WERI-Rb-1 (cell line): ENCODE data around the gene FKBP4.

Experiments
- DNase-seq: peaks from one replicate; pipeline ENCODE4 v3.0.0-alpha.2; 2020
- H3K27ac ChIP-seq: fragments of 250-450 bp; sonication (Bioruptor Pico); 2 replicates; pipeline ENCODE4 v1.5.1; 2020; ENCODE audit warnings: mild to moderate bottlenecking, moderate library complexity
- H3K27me3 ChIP-seq: fragments of 250-450 bp; sonication (Bioruptor Pico); 2 replicates; pipeline ENCODE4 v1.5.1; 2021; ENCODE audit warnings: mild to moderate bottlenecking, low read depth, moderate library complexity; ENCODE audit not compliant: insufficient read depth, severe bottlenecking
- H3K36me3 ChIP-seq: fragments of 250-450 bp; sonication (Bioruptor Pico); 2 replicates; pipeline ENCODE4 v1.5.1; 2020; ENCODE audit warnings: mild to moderate bottlenecking, moderate library complexity
- H3K4me3 ChIP-seq: 2 replicates; pipeline ENCODE4 v1.5.1; 2011; ENCODE audit warnings: low read depth, mild to moderate bottlenecking, control low read depth, low read length
- H3K9me3 ChIP-seq: fragments of 250-450 bp; sonication (Bioruptor Pico); 2 replicates; pipeline ENCODE4 v1.5.1; 2021; ENCODE audit warnings: mild to moderate bottlenecking, moderate library complexity; ENCODE audit not compliant: severe bottlenecking
- CTCF ChIP-seq: IDR thresholded peaks from 2 replicates; pipeline ENCODE4 v1.5.1; 2011; ENCODE audit warnings: low read depth, mild to moderate bottlenecking, control low read depth, inconsistent platforms, low read length

FKBP4 gene

GRCh38 chr12:2832550-2833127 lies 37.9 kb downstream of the FKBP4 start:
- Histone ChIP-seq H3K36me3 (peaks cover 12% of the 10 kb centered on the region), H3K27ac (no peak overlapping the region), H3K9me3 (no peaks in the 10 kb centered on the region), H3K27me3 (no peaks in the 10 kb centered on the region), H3K4me3 (no peak overlapping the region)
- no peak for DNase-seq
- no peak for TF ChIP-seq CTCF

GRCh38 chr12:2833327-2833726 lies 38.6 kb downstream of the FKBP4 start:
- DNase-seq: no peak
- no peak for TF ChIP-seq CTCF
- Histone ChIP-seq H3K36me3 (peaks cover 5% of the 10 kb centered on the region), H3K27ac (no peak overlapping the region), H3K4me3 (no peak overlapping the region), H3K9me3 (no peaks in the 10 kb centered on the region), H3K27me3 (no peaks in the 10 kb centered on the region)

- no peak for DNase-seq
- TF ChIP-seq CTCF: no peak
- no peak overlapping the region for H3K4me3 ChIP-seq
- no peaks in the 10 kb centered on the region for H3K27me3 ChIP-seq
- no peak overlapping the region for H3K27ac ChIP-seq
- no peaks in the 10 kb centered on the region for H3K9me3 ChIP-seq
- peaks cover 3% of the 10 kb centered on the region for H3K36me3 ChIP-seq
Measured at GRCh38 chr12:2833810-2834209, 39.0 kb downstream of the FKBP4 start.

- Histone ChIP-seq H3K27me3 (no peaks in the 10 kb centered on the region), H3K27ac (no peak within 1 kb of the TSS), H3K4me3 (no peak within 1 kb of the TSS), H3K9me3 (no peaks in the 10 kb centered on the region), H3K36me3 (no peaks in the 10 kb centered on the region; the same call in 1 of the 2 replicates)
- no peak for DNase-seq
- TF ChIP-seq CTCF: no peak
Measured at GRCh38 chr12:2834581-2835491, 40.1 kb downstream of the FKBP4 start, which contains the start of gene NRIP2. NRIP2 (minus strand) TSS chr12:2835035; CDS start chr12:2834983, 52 bp downstream.

GRCh38 chr12:2835691-2836403 lies 41.1 kb downstream of the FKBP4 start:
- Histone ChIP-seq H3K36me3 (no peaks in the 10 kb centered on the region; the same call in 1 of the 2 replicates), H3K27me3 (no peaks in the 10 kb centered on the region), H3K27ac (no peak overlapping the region), H3K9me3 (no peaks in the 10 kb centered on the region), H3K4me3 (no peak overlapping the region)
- no peak for DNase-seq
- no peak for TF ChIP-seq CTCF
